Measurements from ENCODE around the gene C14orf132. TPM values are rescaled to one million over a fixed set of nuclear protein-coding genes. Genes with fewer than 3 reads are reported as not detected.

C14orf132 gene
- total RNA-seq, 4 donors from 2014 or later: 3.5 to 6.4 (median 5.0) TPM

DNA sequence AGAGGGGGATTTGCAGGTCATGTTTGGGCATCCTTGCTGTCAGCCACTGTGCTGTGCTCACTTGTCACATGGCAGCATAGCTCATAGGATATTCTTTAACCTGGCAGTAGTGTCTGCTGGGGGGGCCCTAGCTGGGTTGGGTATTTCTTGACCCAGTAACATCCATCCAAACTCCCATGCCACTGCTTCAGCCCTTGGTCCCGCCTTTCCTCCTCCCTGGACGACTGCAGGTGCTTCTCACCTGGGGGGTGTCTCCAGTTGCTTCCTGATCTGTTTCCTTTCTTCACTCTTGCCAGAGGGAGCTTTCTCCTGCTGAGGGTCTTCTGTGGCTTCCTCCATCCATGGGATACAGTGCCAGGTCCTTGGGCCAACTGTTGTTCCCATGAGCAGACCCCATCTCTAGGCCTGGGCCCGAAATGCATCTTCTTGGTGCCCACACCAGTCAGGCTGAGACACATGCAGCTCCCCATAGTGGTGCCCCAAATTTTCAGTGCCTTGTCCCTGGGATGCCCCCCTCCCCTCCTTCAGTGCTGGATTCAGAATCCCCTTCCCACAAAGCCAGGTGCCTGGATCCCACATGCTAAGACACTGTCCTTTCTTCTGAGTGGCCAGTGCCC is 20.5 kb downstream of the C14orf132 start:
- Histone ChIP-seq H3K4me1 (no peaks in the 10 kb centered on the region), H3K9me3 (no peaks in the 10 kb centered on the region), H3K27ac (no peak overlapping the region), H3K27me3 (no peaks in the 10 kb centered on the region), H3K36me3 (no peaks in the 10 kb centered on the region), H3K4me3 (no peak overlapping the region)
- intact Hi-C loops (cut with DNase I; ENCODE audit: low total_unique reads) (no loop called here), in situ Hi-C loops (cut with MboI; ENCODE audit: low pct_ligation_motif_present in 1 of 4, low pct_unique_long_range_greater_than_20kb in 1 of 4, low sequenced_read_pairs in 3 of 4) (no loop called here)
- DNase-seq: no peak
- 65 to 80% methylated on average over 2 to 3 of the region's 3 CpGs for WGBS, 2 donors (ENCODE audit: low coverage in 1 of 2)
- TF ChIP-seq POLR2A (IDR thresholded peaks at IDR 0.05) (no peak), EP300 (IDR thresholded peaks at IDR 0.05; ENCODE audit: low read depth) (no peak), POLR2AphosphoS5 (IDR thresholded peaks at IDR 0.05) (no peak)
- TF ChIP-seq, protein P1, sequence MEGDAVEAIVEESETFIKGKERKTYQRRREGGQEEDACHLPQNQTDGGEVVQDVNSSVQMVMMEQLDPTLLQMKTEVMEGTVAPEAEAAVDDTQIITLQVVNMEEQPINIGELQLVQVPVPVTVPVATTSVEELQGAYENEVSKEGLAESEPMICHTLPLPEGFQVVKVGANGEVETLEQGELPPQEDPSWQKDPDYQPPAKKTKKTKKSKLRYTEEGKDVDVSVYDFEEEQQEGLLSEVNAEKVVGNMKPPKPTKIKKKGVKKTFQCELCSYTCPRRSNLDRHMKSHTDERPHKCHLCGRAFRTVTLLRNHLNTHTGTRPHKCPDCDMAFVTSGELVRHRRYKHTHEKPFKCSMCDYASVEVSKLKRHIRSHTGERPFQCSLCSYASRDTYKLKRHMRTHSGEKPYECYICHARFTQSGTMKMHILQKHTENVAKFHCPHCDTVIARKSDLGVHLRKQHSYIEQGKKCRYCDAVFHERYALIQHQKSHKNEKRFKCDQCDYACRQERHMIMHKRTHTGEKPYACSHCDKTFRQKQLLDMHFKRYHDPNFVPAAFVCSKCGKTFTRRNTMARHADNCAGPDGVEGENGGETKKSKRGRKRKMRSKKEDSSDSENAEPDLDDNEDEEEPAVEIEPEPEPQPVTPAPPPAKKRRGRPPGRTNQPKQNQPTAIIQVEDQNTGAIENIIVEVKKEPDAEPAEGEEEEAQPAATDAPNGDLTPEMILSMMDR (IDR thresholded peaks at IDR 0.05): no peak

DNA sequence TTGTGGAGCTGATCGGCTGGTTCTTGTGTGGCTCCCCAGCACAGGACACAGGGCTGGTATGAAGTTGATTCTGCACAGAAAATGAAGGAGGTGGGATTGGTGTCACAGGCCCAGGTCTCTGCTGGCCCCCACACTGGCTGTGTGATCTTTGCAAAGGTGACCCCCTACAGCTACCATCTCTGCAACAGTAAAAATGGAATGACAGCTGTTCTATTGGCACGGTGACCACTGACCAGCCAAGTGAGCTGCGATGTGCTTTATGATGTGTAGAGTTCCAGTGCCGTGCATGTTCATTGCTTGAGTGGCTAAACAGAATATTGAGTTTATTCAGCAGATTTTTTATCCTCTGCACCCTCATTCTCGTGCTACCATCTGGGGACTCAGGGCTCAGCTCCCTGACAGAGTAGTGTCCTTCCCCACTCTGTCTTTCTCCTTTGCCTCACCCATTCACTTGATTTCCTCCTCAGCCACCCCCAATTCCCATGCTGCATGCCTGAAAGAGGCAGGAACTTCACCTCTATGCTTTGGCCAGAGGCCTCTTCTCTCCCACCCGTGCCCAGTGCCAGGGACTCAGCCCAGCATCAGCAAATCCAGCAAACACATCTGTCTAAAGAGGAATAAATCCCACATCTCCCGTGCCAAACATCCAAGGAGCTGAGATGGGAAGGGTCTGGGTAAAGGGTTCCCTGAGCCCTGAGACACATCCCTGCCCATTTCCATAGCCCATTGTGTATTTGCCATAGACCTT is 21.2 kb downstream of the C14orf132 start:
- H3K4me3 ChIP-seq: no peak overlapping the region
- WGBS, 2 donors (ENCODE audit: low coverage in 1 of 2): 57 to 72% methylated on average over 2 to 7 of the region's 7 CpGs
- H3K27ac ChIP-seq: no peak overlapping the region
- in situ Hi-C loops (cut with MboI; ENCODE audit: low pct_ligation_motif_present in 1 of 4, low pct_unique_long_range_greater_than_20kb in 1 of 4, low sequenced_read_pairs in 3 of 4) (no loop called here), intact Hi-C loops (cut with DNase I; ENCODE audit: low total_unique reads) (no loop called here)
- TF ChIP-seq POLR2A (IDR thresholded peaks at IDR 0.05) (no peak), POLR2AphosphoS5 (IDR thresholded peaks at IDR 0.05) (no peak)
- TF ChIP-seq, protein P1 (IDR thresholded peaks at IDR 0.05): no peak
- H3K4me1 ChIP-seq: no peaks in the 10 kb centered on the region
- no peaks in the 10 kb centered on the region for H3K36me3 ChIP-seq
- H3K27me3 ChIP-seq: no peaks in the 10 kb centered on the region
- DNase-seq: no peak
- H3K9me3 ChIP-seq: no peaks in the 10 kb centered on the region

GRCh38 chr14:96062010-96062409 is 22.8 kb downstream of the C14orf132 start:
- DNase-seq: no peak
- Histone ChIP-seq H3K36me3 (no peaks in the 10 kb centered on the region), H3K4me1 (no peaks in the 10 kb centered on the region), H3K27me3 (no peaks in the 10 kb centered on the region), H3K4me3 (no peak overlapping the region), H3K9me3 (no peaks in the 10 kb centered on the region), H3K27ac (no peak overlapping the region)
- no peak for TF ChIP-seq EP300 (IDR thresholded peaks at IDR 0.05; ENCODE audit: low read depth)
- no peak for TF ChIP-seq POLR2A (IDR thresholded peaks at IDR 0.05)
- no peak for TF ChIP-seq POLR2AphosphoS5 (IDR thresholded peaks at IDR 0.05)
- TF ChIP-seq, protein P1 (IDR thresholded peaks at IDR 0.05): no peak
- WGBS, 2 donors (ENCODE audit: low coverage in 1 of 2): 75 to 80% methylated on average over 1 to 4 of the region's 4 CpGs
- intact Hi-C loops (cut with DNase I; ENCODE audit: low total_unique reads) (no loop called here), in situ Hi-C loops (cut with MboI; ENCODE audit: low pct_ligation_motif_present in 1 of 4, low pct_unique_long_range_greater_than_20kb in 1 of 4, low sequenced_read_pairs in 3 of 4) (no loop called here)

DNA sequence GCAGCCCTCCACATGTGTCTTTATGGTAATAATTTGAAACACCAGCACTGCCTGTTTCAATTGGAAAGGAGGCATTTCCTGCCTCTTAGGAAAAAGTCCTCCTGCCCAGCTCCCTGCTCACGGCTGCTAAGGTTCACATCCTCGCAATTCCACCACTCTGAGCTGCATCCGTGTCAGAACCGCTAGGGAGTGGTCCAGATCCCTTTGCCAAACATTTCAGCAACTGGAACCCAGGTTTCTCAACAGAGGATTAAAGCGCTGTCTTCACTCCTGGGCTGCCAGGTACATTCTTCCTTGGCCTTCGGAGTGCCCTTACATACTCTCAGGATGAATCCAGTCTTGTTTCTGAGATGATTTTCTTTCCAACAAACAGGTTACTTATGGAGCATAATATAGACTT is 23.3 kb downstream of the C14orf132 start:
- WGBS, 2 donors (ENCODE audit: low coverage in 1 of 2): 66 to 74% methylated on average over 5 to 6 of the region's 6 CpGs
- H3K27me3 ChIP-seq: no peaks in the 10 kb centered on the region
- H3K9me3 ChIP-seq: no peaks in the 10 kb centered on the region
- DNase-seq: no peak
- in situ Hi-C loops (cut with MboI; ENCODE audit: low pct_ligation_motif_present in 1 of 4, low pct_unique_long_range_greater_than_20kb in 1 of 4, low sequenced_read_pairs in 3 of 4): no loop called here
- H3K36me3 ChIP-seq: no peaks in the 10 kb centered on the region
- H3K4me3 ChIP-seq: no peak overlapping the region
- no peak overlapping the region for H3K27ac ChIP-seq
- intact Hi-C loops (cut with DNase I; ENCODE audit: low total_unique reads): no loop called here
- no peak for TF ChIP-seq POLR2A (IDR thresholded peaks at IDR 0.05)
- H3K4me1 ChIP-seq: no peaks in the 10 kb centered on the region

Data from transverse colon (tissue), 4 donors.